Stimulated activated CD8-positive, alpha-beta memory T cell treated with anti-CD3 and anti-CD28 coated beads, Interleukin-12 subunit alpha, Interleukin-12 subunit beta, amount 100 ng/mL, for 24 hours (primary cell): ENCODE data around the gene NUDT17.
"Not testable (repeated sequence)": the region's sequence is repeated elsewhere in the genome, so short reads cannot be mapped to it uniquely, and the experiment has no call there.

Source experiments
- DNase-seq: peaks from one replicate; pipeline ENCODE4 v3.0.0-alpha.2; 2020; ENCODE audit errors: extremely low read depth

The NUDT17 gene, protein sequence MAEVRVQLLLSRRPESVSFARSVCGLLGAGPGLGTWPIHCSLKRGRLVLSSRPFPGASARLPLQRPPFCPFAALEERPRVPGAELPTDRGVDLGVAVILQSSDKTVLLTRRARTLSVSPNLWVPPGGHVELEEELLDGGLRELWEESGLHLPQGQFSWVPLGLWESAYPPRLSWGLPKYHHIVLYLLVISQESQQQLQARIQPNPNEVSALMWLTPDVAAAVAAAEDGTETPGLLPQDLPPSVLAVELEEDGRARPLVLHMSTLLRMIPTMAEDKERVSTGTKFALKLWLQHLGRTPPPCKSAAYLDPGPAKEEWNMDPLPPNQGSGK

DNA sequence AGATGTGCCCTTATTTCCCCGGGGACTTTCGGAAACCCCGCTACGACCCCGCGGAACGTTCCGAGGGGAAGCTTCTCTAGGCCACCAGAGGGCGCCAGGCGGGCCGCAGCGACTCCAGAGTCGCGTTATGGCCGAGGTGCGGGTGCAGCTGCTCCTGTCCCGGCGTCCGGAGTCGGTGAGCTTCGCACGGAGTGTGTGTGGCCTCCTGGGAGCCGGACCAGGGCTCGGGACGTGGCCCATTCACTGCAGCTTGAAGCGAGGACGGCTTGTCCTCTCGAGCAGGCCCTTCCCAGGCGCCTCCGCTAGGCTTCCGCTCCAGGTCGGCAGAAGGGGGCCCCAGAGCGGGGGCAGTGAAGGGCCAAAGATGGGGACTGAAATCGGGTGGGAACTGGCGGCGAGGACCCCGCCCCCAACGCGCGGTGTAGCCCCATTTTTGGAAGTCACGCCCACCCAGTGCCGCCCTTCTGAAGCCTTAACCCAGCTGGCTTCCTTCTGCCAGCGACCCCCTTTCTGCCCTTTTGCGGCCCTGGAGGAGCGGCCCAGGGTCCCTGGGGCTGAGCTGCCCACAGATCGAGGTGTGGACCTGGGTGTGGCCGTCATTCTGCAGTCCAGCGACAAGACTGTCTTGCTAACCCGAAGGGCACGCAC is at the start of gene NUDT17:
Gene NUDT17, plus strand, starts transcription at position 117 of the 648 bp plus-strand sequence. Its CDS starts 11 bp downstream, at position 128.
- DNase-seq: peak; percentile 54

DNA sequence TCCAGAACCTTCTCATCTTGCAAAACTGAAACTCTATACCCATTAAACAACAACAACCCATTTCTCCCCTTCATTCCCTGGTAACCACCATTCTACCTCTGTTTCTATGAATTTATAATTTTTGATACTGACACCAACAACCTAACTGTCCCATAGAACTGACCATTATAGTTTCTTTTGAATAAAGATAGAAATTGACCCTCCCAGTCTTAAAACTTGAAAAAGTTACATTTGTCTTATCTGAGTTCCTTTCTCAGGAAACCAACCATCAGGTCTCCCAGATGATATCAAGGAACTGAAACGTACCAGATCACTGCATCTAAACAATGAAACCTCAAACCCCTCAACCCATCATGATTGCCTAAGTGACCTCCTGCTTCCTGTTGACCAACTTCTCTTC is 48.7 kb upstream of the NUDT17 start:
- DNase-seq: no peak

- DNase-seq: no peak
Observed at GRCh38 chr1:145799806-145800205, 45.6 kb upstream of the NUDT17 start.

DNA sequence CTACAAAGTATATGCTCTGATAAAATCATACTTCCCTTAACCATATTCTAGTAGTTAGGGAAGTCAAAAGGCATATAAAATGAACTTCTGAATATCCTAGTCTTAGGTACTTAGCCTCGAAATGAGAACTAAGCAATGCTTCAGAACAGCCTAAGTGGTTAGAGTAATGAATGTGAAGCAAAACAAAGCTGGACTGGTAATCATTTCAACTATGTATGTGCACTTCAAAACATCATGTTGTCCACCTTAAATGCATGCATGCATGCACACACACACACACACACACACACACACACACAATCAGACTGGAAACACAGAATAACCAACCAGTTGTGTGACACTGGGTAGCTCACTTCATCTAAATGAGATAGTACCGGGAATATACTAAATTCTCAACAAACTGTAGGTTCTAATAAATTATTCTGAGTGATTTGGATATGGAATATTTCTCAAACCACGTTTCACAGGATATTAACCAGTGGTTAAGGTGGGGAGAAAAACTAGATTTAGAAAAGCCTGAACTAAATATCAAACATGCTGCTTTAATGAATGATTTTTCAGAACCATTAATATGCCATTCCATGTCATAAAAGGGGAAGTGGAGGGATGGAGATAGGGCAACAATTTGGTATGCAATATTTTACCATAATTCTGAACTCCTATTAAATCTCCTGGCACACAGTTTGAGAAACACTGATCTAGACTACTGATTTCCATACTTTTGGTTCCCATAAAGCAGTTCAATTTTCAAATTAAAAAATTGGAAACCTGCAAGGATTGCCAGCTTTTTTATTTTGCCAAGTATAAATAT is 41.0 kb upstream of the NUDT17 start:
- no peak for DNase-seq

DNA sequence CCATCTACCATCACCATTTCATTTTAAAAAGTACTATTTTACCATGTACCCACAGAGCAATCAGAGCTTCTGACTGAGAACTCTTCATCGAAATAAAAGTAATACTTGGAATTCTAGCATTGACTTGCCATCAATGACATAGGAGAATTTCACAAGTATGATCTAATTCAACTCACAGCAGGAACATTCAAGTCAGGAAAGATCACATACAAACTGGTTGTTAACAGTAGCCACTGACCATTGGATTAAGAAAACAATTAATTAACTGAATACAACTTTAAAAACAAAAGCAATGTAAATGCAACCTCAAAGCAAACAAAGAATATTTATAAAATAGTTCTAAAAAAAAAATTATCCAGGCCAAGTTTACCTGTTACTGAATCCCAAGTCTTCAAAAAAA is 40.4 kb upstream of the NUDT17 start:
- no peak for DNase-seq

- DNase-seq: no peak
Observed at GRCh38 chr1:145806408-145806807, 39.0 kb upstream of the NUDT17 start.

GRCh38 chr1:145806844-145807243 is 38.6 kb upstream of the NUDT17 start:
- no peak for DNase-seq

DNA sequence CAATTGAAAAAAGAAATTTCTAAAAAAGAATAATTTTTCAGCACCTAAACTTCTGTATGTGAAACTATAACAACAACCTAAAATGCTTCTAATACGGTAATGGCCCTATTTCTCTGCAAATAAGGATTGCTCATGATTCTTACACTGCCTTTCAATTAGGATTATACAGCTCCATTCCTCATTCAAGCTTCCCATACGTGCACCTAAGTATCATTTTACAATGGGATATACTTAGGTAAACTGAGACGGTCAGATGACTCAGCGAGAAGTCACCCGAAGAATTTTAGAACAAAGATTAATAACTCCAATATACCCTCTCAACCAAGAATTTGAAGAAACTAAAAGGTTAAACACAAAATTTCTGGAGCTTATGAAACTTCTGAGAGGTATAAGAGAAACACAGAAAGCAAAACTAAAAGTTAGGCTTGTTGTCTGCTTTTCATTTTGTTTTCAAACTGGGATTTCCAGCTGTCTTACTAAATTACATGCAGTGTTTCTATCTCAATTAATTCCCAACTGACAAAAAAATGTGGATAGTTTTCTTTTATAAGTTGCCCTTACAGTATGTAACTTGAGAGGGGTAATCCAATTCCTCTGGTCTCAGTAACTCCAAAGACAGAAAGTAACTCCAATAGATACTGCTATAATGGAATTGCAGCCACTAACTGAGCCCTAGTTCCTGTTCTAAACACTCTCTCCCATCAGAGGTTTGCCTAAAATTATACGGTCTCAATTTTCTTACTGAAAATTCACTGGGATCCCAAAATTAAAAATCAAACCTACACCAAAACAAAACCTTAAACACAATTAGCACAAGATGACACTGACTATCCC is 32.2 kb upstream of the NUDT17 start:
- not testable (repeated sequence) for DNase-seq

GRCh38 chr1:145818095-145818494 is 27.3 kb upstream of the NUDT17 start:
- DNase-seq: not testable (repeated sequence)

GRCh38 chr1:145822779-145823331 is 22.6 kb upstream of the NUDT17 start:
- not testable (repeated sequence) for DNase-seq

GRCh38 chr1:145823565-145824498 is 21.6 kb upstream of the NUDT17 start, which contains the start of the genes POLR3C and RNF115:
POLR3C (plus strand) TSS chr1:145824200; CDS start chr1:145825777, 1,577 bp downstream.
RNF115 (minus strand) TSS chr1:145824095; CDS start chr1:145823873, 222 bp downstream.
- DNase-seq: peak; percentile 66

- DNase-seq: no peak
Observed at GRCh38 chr1:145824499-145824842, 21.0 kb upstream of the NUDT17 start.

DNA sequence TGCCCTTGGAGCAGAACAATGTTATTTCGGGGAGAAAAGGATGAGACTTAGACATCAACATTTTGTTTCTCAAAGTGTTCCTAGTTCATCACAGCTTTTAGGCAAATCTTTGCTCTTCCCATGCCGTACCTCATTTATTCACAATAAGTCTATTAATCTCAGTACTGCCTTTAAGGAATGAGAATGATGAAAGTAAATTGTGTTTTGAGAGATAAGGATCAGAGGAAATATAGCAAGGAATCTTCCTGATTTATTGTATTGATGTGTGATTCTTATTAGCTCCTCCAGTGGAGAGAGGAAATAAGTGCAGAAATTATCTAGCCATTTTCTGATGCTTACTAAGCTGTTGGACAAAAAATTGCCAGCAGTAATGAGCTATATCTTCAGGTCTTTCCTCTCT is 19.4 kb upstream of the NUDT17 start:
- no peak for DNase-seq

GRCh38 chr1:145827966-145828365 is 17.5 kb upstream of the NUDT17 start:
- no peak for DNase-seq

- no peak for DNase-seq
Observed at GRCh38 chr1:145828367-145829026, 16.9 kb upstream of the NUDT17 start.

- not testable (repeated sequence) for DNase-seq
Observed at GRCh38 chr1:145830810-145831209, 14.6 kb upstream of the NUDT17 start.

DNA sequence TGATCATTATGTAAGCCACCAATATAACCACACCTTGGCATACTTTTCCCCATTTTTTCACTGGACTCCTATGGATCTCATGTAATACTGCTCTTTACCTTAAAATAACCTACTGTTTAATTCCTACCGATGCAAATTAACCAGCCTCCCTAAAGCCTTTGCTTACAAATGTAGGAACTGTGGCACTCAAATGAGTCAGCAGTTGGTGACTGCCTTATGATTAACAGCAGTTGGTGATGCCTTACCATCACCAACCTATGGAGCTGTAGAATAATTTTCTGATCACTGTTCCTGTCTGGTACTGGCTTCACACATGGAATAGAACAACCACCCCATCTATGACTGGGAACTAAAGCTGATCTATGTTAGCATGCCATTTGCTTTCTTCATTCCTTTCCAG is 7.8 kb upstream of the NUDT17 start:
- DNase-seq: no peak

DNA sequence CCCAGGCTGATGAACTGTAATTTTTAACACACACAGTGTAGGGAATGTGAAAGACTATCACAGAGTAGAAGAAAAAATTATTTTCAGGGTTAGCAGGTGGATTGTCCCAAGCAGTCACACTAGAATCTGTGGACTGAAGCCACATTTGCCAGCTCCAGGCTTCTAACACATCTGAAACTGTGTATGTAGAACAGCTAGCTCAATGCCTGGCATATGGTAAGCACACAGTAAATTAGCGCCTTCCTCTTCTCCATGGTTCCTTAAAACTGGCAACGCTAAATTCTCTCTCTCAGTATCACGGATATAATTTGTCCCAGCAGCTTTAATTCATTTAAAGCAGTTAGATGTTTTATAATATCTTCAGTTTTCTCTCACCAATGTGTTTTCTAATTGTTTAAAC is 2.4 kb upstream of the NUDT17 start:
- DNase-seq: no peak

GRCh38 chr1:145845144-145845513 is 301 bp upstream of the NUDT17 start:
- DNase-seq: no peak

DNA sequence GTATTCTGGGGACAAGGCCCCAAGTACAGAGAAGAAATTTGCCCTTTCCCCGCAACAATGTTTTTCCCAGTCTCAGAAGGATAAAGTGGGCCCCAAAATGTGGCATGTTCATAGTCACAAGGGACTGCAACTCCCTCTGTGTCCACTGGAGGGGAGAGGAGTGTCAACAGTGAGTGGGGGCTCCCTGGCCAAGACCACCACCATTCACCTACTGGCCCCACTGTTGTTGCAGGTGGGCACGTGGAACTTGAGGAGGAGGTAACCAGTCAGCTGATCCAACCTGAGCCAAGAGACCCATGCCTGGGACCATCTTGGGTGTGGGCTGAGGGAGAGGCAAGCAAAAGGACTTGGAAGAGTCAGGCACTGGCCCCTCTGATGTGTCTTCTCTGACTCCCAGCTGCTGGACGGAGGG is 777 bp downstream of the NUDT17 start:
- no peak for DNase-seq
